H1 (cell line): ENCODE measurements around the gene OR5L1. TPM values are rescaled to one million over a fixed set of nuclear protein-coding genes. Genes with fewer than 3 reads are reported as not detected.

ENCODE experiments used
- CTCF ChIA-PET: fragments of 300-600 bp; sonication (Branson Sonifier 250); formaldehyde crosslinking; loops from one replicate; lab custom pipeline; 2021; ENCODE audit not compliant: partially characterized antibody; lab: Charles Lee
- POLR2A ChIA-PET: fragments of 300-600 bp; sonication (Branson Sonifier 250); formaldehyde crosslinking; loops from one replicate; lab custom pipeline; 2021; ENCODE audit warnings: inconsistent platforms; ENCODE audit not compliant: partially characterized antibody; lab: Charles Lee
- DNase-seq, 2 experiments: peaks; one replicate each; pipeline versions ENCODE4 v3.0.0 to v3.0.0-alpha.2; 2010 to 2022; ENCODE audit warnings: low spot score in 2 of 2, low read depth in 1 of 2, mixed read lengths in 1 of 2
- FAIRE-seq: peaks from 2 replicates; lab custom pipeline; 2011; peaks lifted over from hg19 to GRCh38; lab: Jason Lieb, UNC
- H2AFZ ChIP-seq: 2 replicates; pipeline ENCODE4 v1.8.1; 2012; ENCODE audit warnings: low read length, inconsistent platforms
- H2AK5ac ChIP-seq: 2 replicates; pipeline ENCODE4 v1.6.1; 2013; ENCODE audit warnings: low read depth, low read length
- H2BK120ac ChIP-seq: replicated peaks from 2 replicates; pipeline ENCODE3; 2013; ENCODE audit warnings: low read depth, low read length, inconsistent platforms
- H2BK12ac ChIP-seq: 2 replicates; pipeline ENCODE4 v1.6.1; 2013; ENCODE audit warnings: low read depth, low read length
- H2BK15ac ChIP-seq: 2 replicates; pipeline ENCODE4 v1.6.1; 2013; ENCODE audit warnings: low read length
- H2BK20ac ChIP-seq: 2 replicates; pipeline ENCODE4 v1.6.1; 2013; ENCODE audit warnings: low read length
- H2BK5ac ChIP-seq: 2 replicates; pipeline ENCODE4 v1.6.1; 2013; ENCODE audit warnings: low read depth, low read length
- H3K14ac ChIP-seq: 2 replicates; pipeline ENCODE4 v1.6.1; 2013; ENCODE audit warnings: inconsistent platforms; ENCODE audit not compliant: insufficient read length
- H3K18ac ChIP-seq: 2 replicates; pipeline ENCODE4 v1.6.1; 2013; ENCODE audit warnings: low read length; ENCODE audit errors: extremely low read depth
- H3K23ac ChIP-seq: 2 replicates; pipeline ENCODE4 v1.6.1; 2013; ENCODE audit warnings: inconsistent platforms; ENCODE audit not compliant: insufficient read length
- H3K23me2 ChIP-seq: 2 replicates; pipeline ENCODE4 v1.6.1; 2013; ENCODE audit warnings: low read depth, low read length
- H3K27ac ChIP-seq: 2 replicates; pipeline ENCODE4 v1.6.1; 2011; ENCODE audit warnings: low read depth, low read length, inconsistent platforms
- H3K27me3 ChIP-seq, 4 experiments: replicated peaks in 1 of 4; 1 replicate in 1 of 4; 2 replicates in 3 of 4; pipeline versions ENCODE4 v1.6.1 to v1.8.1; 2011 to 2013; ENCODE audit warnings: low read length in 3 of 4, mild to moderate bottlenecking in 3 of 4, inconsistent platforms in 2 of 4, mixed read lengths in 2 of 4, moderate library complexity in 1 of 4; ENCODE audit not compliant: control insufficient read depth in 3 of 4, insufficient read depth in 3 of 4; ENCODE audit errors: extremely low read depth in 1 of 4
- H3K36me3 ChIP-seq, 4 experiments: 2 replicates each; pipeline versions ENCODE4 v1.6.1 to v1.8.1; 2011 to 2013; ENCODE audit warnings: mild to moderate bottlenecking in 4 of 4, low read length in 3 of 4, moderate library complexity in 2 of 4, control low read depth in 1 of 4, inconsistent platforms in 1 of 4; ENCODE audit not compliant: insufficient read depth in 4 of 4, control insufficient read depth in 2 of 4
- H3K4ac ChIP-seq: replicated peaks from 2 replicates; pipeline ENCODE3; 2013; ENCODE audit warnings: low read length, low read depth, mixed read lengths, inconsistent platforms; ENCODE audit not compliant: insufficient read length
- H3K4me1 ChIP-seq, 4 experiments: replicated peaks in 1 of 4; 1 replicate in 1 of 4; 2 replicates in 3 of 4; pipeline versions ENCODE4 v1.6.1 to v1.8.1; 2011 to 2013; ENCODE audit warnings: low read length in 3 of 4, inconsistent platforms in 2 of 4, mixed read lengths in 1 of 4; ENCODE audit not compliant: insufficient read depth in 4 of 4, control insufficient read depth in 3 of 4
- H3K4me2 ChIP-seq, 2 experiments: 2 replicates each; pipeline versions ENCODE4 v1.6.1 to v1.8.1; 2011 to 2013; ENCODE audit warnings: low read depth in 2 of 2, low read length in 2 of 2, control low read depth in 1 of 2, inconsistent platforms in 1 of 2, mild to moderate bottlenecking in 1 of 2; ENCODE audit not compliant: insufficient read depth in 1 of 2
- H3K4me3 ChIP-seq, 4 experiments: fragments of 200-600, 300-600 bp in 1 of 4; sonication (generic), shearing (Covaris generic), sonication (Bioruptor Twin) in 1 of 4; 2 replicates each; pipeline versions ENCODE4 v1.5.1 to v1.8.1; 2011 to 2016; ENCODE audit warnings: low read length in 4 of 4, low read depth in 3 of 4, control low read depth in 2 of 4, inconsistent platforms in 2 of 4, mild to moderate bottlenecking in 2 of 4, mixed read lengths in 1 of 4, moderate library complexity in 1 of 4; ENCODE audit not compliant: insufficient read depth in 2 of 4; ENCODE audit errors: extremely low read depth in 1 of 4
- H3K56ac ChIP-seq: replicated peaks from 2 replicates; pipeline ENCODE3; 2013; ENCODE audit warnings: low read depth, mild to moderate bottlenecking, mixed read lengths, low read length, inconsistent platforms; ENCODE audit not compliant: insufficient read length
- H3K79me1 ChIP-seq: 2 replicates; pipeline ENCODE4 v1.6.1; 2013; ENCODE audit warnings: low read depth, low read length, control low read depth
- H3K79me2 ChIP-seq, 2 experiments: 2 replicates each; pipeline versions ENCODE4 v1.6.1 to v1.8.1; 2012 to 2013; ENCODE audit warnings: low read length in 2 of 2, mild to moderate bottlenecking in 2 of 2, inconsistent platforms in 1 of 2; ENCODE audit not compliant: insufficient read depth in 2 of 2, control insufficient read depth in 1 of 2
- H3K9ac ChIP-seq, 4 experiments: replicated peaks in 1 of 4; 1 replicate in 1 of 4; 2 replicates in 3 of 4; pipeline versions ENCODE4 v1.6.1 to v1.8.1; 2011 to 2013; ENCODE audit warnings: low read depth in 3 of 4, low read length in 3 of 4, control low read depth in 2 of 4, mild to moderate bottlenecking in 2 of 4, moderate library complexity in 2 of 4, inconsistent platforms in 1 of 4; ENCODE audit errors: extremely low read depth in 1 of 4
- H3K9me3 ChIP-seq, 2 experiments: 2 replicates each; pipeline versions ENCODE4 v1.6.1 to v1.8.1; 2012 to 2013; ENCODE audit warnings: mild to moderate bottlenecking in 2 of 2, moderate library complexity in 2 of 2, control low read depth in 1 of 2, inconsistent platforms in 1 of 2, low read depth in 1 of 2, low read length in 1 of 2, mixed read lengths in 1 of 2; ENCODE audit not compliant: insufficient read depth in 2 of 2
- H4K20me1 ChIP-seq, 2 experiments: replicated peaks in 1 of 2; 2 replicates each; pipeline versions ENCODE3 to v1.8.1; 2011 to 2013; ENCODE audit warnings: inconsistent platforms in 2 of 2, low read length in 2 of 2, mild to moderate bottlenecking in 1 of 2; ENCODE audit not compliant: insufficient read depth in 2 of 2, control insufficient read depth in 1 of 2
- H4K5ac ChIP-seq: 2 replicates; pipeline ENCODE4 v1.6.1; 2013; ENCODE audit warnings: low read length, low read depth, mixed read lengths, inconsistent platforms; ENCODE audit not compliant: insufficient read length
- H4K8ac ChIP-seq: 2 replicates; pipeline ENCODE4 v1.8.0; 2013; ENCODE audit warnings: mild to moderate bottlenecking, moderate library complexity, low read length, inconsistent platforms; ENCODE audit not compliant: insufficient read depth; ENCODE audit errors: extremely low read depth
- H4K91ac ChIP-seq: replicated peaks from 2 replicates; pipeline ENCODE3; 2013; ENCODE audit warnings: low read length, mixed read lengths, inconsistent platforms; ENCODE audit not compliant: insufficient read length
- ASH2L ChIP-seq: fragments of 200-600, 300-600 bp; sonication (generic); IDR thresholded peaks from one replicate; pipeline ENCODE4 v1.7.1; 2017; ENCODE audit warnings: low read length
- BRCA1 ChIP-seq: IDR thresholded peaks from 2 replicates; pipeline ENCODE4 v1.6.1; 2012; ENCODE audit warnings: low read depth, low read length, improper control_type of control experiment
- CHD2 ChIP-seq: IDR thresholded peaks from 2 replicates; pipeline ENCODE4 v1.6.1; 2012; ENCODE audit warnings: low read length, improper control_type of control experiment
- EGR1 ChIP-seq: IDR thresholded peaks from 2 replicates; pipeline ENCODE4 v1.6.1; 2011; ENCODE audit warnings: low read depth, low read length, borderline replicate concordance
- HDAC2 ChIP-seq, 2 experiments: fragments of 300-600 bp in 1 of 2; sonication (generic) in 1 of 2; IDR thresholded peaks; 2 replicates each; pipeline ENCODE4 v1.6.1; 2011 to 2012; ENCODE audit warnings: low read depth in 2 of 2, low read length in 2 of 2, mild to moderate bottlenecking in 2 of 2, moderate library complexity in 2 of 2, borderline replicate concordance in 1 of 2, inconsistent platforms in 1 of 2
- HDAC6 ChIP-seq: IDR thresholded peaks from one replicate; pipeline ENCODE4 v1.7.1; 2012; ENCODE audit warnings: low read depth, mild to moderate bottlenecking, inconsistent platforms, low read length, moderate library complexity
- JUN ChIP-seq: IDR thresholded peaks from 2 replicates; pipeline ENCODE4 v1.6.1; 2011; ENCODE audit warnings: low read depth, mild to moderate bottlenecking, improper control_type of control experiment, low read length
- MAFK ChIP-seq: IDR thresholded peaks from 2 replicates; pipeline ENCODE4 v1.6.1; 2012; ENCODE audit warnings: low read depth, mild to moderate bottlenecking, improper control_type of control experiment, low read length
- MAX ChIP-seq: IDR thresholded peaks from 2 replicates; pipeline ENCODE4 v1.6.1; 2012; ENCODE audit warnings: inconsistent platforms
- POLR2A ChIP-seq, 2 experiments: IDR thresholded peaks; 1 replicate in 1 of 2; 2 replicates in 1 of 2; pipeline ENCODE4 v1.6.1; 2011; ENCODE audit warnings: low read depth in 2 of 2, low read length in 2 of 2, mild to moderate bottlenecking in 2 of 2; ENCODE audit errors: control extremely low read depth in 1 of 2
- POLR2AphosphoS5 ChIP-seq: IDR thresholded peaks from 2 replicates; pipeline ENCODE4 v1.6.1; 2011; ENCODE audit warnings: low read depth, low read length
- SIX5 ChIP-seq: IDR thresholded peaks from 2 replicates; pipeline ENCODE4 v1.6.1; 2011; ENCODE audit warnings: mild to moderate bottlenecking, low read depth, low read length
- SP2 ChIP-seq: IDR thresholded peaks from 2 replicates; pipeline ENCODE4 v1.6.1; 2012; ENCODE audit warnings: mild to moderate bottlenecking, low read length, inconsistent platforms
- SRF ChIP-seq: IDR thresholded peaks from 2 replicates; pipeline ENCODE4 v1.6.1; 2011; ENCODE audit warnings: mild to moderate bottlenecking, low read depth, low read length, moderate library complexity
- SUZ12 ChIP-seq: fragments of 200-600 bp; sonication (generic); IDR thresholded peaks from 2 replicates; pipeline ENCODE4 v1.6.1; 2012; ENCODE audit warnings: mild to moderate bottlenecking, inconsistent platforms, low read length, moderate library complexity, mixed read lengths
- YY1 ChIP-seq: IDR thresholded peaks from 2 replicates; pipeline ENCODE4 v1.6.1; 2011; ENCODE audit warnings: low read depth, mild to moderate bottlenecking, low read length
- ZNF274 ChIP-seq: IDR thresholded peaks from 2 replicates; pipeline ENCODE4 v1.7.0; 2012; ENCODE audit warnings: low read length, borderline replicate concordance; ENCODE audit errors: extremely low read depth
- WGBS, 2 experiments: shearing (Covaris generic) in 1 of 2; methylation state at CpG; one replicate each; pipeline versions ENCODE4 v1.1.6 to v1.1.7; 2013 to 2015; ENCODE audit warnings: low lambda C conversion rate in 2 of 2, mixed read lengths in 2 of 2, inconsistent platforms in 1 of 2, low coverage in 1 of 2, missing lambda C conversion rate in 1 of 2; ENCODE audit not compliant: insufficient replicate concordance in 2 of 2, insufficient coverage in 1 of 2, insufficient read length in 1 of 2; ENCODE audit errors: extremely low coverage in 1 of 2, missing lambda C conversion rate in 1 of 2; 5-methylcytosine and 5-hydroxymethylcytosine counted together
- polyA plus RNA-seq, 7 experiments: library from polyadenylated mRNA; depleted of rRNA in 3 of 7; stranded (reverse) in 5 of 7; unstranded in 2 of 7; fragments of >200 nt in 5 of 7; fragments of 200-250 nt in 2 of 7; gene quantifications; 1 replicate in 5 of 7; 2 replicates in 1 of 7; 4 replicates in 1 of 7; pipeline versions ENCODE4 v1.2.1 to v1.2.3, GENCODE V29; 2011 to 2013; ENCODE audit warnings: missing spikeins in 2 of 7, mixed read lengths in 2 of 7
- total RNA-seq: library from RNA; stranded (reverse); fragmentation: NEBNext Ultra II Directional; extraction: Animal tissue kit (Norgen Biotek cat#: 25700); gene quantifications from 2 replicates; pipeline ENCODE4 v1.2.1, GENCODE V29; 2021

OR5L1 gene
- total and polyA plus RNA-seq, 2 of the 8 experiments (the other 6 are each of a cell fraction or from before 2014, with no cell fraction given), result not detected

DNA sequence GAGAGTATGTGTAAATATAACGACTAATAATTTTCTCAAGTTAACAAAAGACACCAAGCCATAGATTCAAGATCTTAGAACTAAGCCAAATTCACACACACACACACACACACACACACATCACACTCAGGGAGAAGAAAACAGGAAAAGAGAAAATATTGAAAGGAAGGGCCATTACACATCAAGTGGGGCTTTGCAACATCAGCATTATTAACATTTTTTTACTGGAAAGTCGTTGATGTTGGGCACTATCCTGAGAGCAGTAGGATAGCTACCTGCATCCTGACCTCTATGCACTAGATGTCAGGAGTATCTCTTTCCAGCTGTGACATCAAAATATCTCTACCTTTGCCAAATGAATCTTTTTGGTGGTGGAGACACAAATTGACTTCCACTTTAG is 36.3 kb downstream of the OR5L1 start:
- Histone ChIP-seq H3K9ac (no peak overlapping the region), H3K79me1 (no peaks in the 10 kb centered on the region), H2BK12ac (no peak overlapping the region), H4K20me1 (no peaks in the 10 kb centered on the region), H2BK20ac (no peak overlapping the region), H3K36me3 (no peaks in the 10 kb centered on the region; a peak in 1 of 8 replicates), H2AFZ (no peak overlapping the region), H4K5ac (no peak overlapping the region), H3K14ac (no peak overlapping the region), H3K18ac (no peak overlapping the region), H3K4me1 (no peaks in the 10 kb centered on the region), H3K79me2 (no peaks in the 10 kb centered on the region), H3K56ac (no peak overlapping the region), H3K27ac (no peak overlapping the region), H3K4me2 (no peak overlapping the region), H3K4me3 (no peak overlapping the region), H4K8ac (no peak overlapping the region), H3K4ac (no peak overlapping the region), H2BK15ac (no peak overlapping the region), H3K27me3 (no peaks in the 10 kb centered on the region), H4K91ac (no peak overlapping the region), H2BK5ac (no peak overlapping the region), H2AK5ac (no peak overlapping the region), H3K23me2 (peaks cover 1% of the 10 kb centered on the region; the same call in 1 of the 2 replicates), H3K23ac (no peak overlapping the region), H2BK120ac (no peak overlapping the region), H3K9me3 (peaks cover 30 to 35% of the 10 kb centered on the region in 2 experiments)
- DNase-seq (no peak), FAIRE-seq (no peak)
- ChIA-PET CTCF (interaction anchor here (0.6 kb wide), 1 partner anchor 132 kb away, joined by 4 read pairs; no protein-coding TSS in a partner anchor), POLR2A (no interaction called here)
- 57% methylated on average over 2 of the region's 2 CpGs; no CpG with 5 or more reads in 1 of the 2 experiments for WGBS, 2 experiments
- TF ChIP-seq CHD2, result no peak
- TF ChIP-seq ASH2L, result no peak
- TF ChIP-seq SUZ12, result no peak
- TF ChIP-seq SIX5, result no peak
- TF ChIP-seq ZNF274, result no peak
- no peak for TF ChIP-seq MAFK
- TF ChIP-seq SRF, result no peak
- TF ChIP-seq HDAC2 (IDR thresholded peaks at IDR 0.05; ENCODE audit: borderline replicate concordance in 1 of 2, low read depth in 2 of 2, low read length in 2 of 2), result no peak
- no peak for TF ChIP-seq BRCA1
- TF ChIP-seq POLR2AphosphoS5, result no peak
- TF ChIP-seq MAX, result no peak
- TF ChIP-seq HDAC6, result no peak
- no peak for TF ChIP-seq YY1
- no peak for TF ChIP-seq EGR1
- TF ChIP-seq POLR2A (IDR thresholded peaks at IDR 0.05; ENCODE audit: control extremely low read depth in 1 of 2, low read depth in 2 of 2, low read length in 2 of 2), result no peak
- no peak for TF ChIP-seq JUN
- TF ChIP-seq SP2, result no peak
